GM18861 (cell line): Measurements from ENCODE around the gene HOXA11.

ENCODE experiments used
- ATAC-seq: cut with Tn5 transposase; IDR thresholded peaks from one replicate; pipeline ENCODE4 v1.9.1; 2021; ENCODE audit not compliant: unreplicated experiment

Gene HOXA11

GRCh38 chr7:27171325-27171636 lies 13.8 kb downstream of the HOXA11 start:
- no peak for ATAC-seq

DNA sequence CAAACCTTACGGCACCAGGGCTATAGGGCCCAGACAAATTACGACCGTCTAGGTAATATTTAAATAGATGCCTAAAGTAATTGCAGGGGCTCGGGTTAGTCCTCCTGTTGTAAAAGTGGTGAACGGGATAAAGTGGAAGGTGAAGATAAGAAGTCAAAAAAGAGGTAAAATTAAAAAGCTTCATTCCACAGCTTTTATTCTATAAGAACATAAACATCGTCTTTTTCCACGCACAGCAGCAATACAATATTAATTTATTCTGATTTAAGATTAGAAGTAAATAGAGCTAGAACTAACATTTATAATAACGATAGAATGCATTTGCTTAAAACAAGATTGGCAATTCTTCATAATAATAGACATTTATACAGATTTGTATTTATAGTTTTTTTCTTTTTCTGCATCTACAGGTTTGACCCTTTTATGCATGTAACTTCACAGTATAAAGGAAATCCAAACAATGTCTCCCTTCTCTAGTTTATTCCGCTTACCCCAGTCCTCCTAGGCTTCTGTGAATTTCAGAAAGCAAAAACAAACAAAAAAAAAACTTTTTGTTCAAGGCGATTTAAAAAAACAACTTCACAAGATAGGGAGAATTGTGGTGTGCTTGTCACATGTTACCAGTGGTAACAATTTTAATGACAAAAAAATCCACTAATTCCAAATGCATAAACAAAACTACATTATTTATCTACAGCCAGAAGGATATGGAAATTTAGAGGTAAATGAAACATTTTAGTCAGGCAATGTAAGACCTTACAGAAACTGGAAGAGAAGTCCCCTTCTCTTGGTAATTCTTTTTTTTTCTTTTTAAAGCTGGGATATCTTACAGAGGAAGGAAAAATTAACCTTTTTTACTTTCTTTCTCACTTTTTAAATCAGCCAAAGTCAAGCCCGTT lies 14.4 kb downstream of the HOXA11 start:
- no peak for ATAC-seq

- no peak for ATAC-seq
Measured at GRCh38 chr7:27169658-27170425, 15.2 kb downstream of the HOXA11 start.

DNA sequence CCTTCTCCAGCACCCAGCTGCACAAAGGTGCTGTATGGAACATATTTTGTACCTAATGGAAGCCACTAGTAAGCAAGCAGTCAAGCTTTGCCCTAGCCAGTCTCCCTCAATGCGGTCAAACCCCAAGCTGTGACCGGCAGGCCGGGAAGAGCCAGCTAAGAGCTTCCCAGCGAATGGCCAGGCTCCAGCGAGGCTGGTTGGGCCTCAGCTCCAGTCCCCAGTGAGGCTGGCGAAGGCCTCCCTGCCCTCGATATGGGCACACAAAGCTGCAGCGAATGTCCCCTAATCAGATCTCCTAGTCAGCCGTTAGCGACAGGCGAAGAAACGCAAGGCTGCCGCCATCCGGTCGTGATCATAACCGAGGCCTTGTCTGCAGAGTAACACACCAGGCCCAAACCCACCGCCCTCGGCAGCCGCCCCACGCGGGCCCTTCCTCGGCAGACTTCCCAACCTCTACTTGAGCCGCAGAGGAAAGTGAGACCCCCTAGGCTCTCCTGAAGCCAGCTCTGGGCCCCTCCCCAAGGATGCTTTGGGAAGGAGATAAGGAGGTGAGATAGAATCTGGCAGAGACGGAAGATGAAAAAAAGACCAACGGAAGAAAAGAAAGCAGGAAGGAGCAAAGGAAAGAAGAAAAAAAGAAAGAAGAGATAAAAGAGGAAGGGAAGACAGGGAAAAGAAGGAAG lies 16.6 kb downstream of the HOXA11 start:
- no peak for ATAC-seq

DNA sequence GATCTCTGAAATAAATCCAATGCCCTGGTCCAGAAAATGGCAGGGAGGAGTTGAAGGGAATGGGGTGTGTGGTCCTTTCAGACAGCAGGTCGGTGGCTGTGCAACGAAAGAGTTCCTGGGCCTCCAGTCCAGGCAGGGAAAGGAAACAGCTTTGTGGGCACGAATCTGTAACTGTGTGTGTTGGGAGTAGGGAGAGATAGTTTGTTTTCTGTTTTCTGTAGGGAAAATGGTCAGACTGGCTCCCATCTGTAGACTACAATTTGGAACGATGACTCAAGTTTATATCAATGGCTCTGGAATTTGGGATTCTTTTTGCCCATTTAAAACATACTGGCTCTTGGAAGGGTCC lies 17.1 kb downstream of the HOXA11 start:
- no peak for ATAC-seq

DNA sequence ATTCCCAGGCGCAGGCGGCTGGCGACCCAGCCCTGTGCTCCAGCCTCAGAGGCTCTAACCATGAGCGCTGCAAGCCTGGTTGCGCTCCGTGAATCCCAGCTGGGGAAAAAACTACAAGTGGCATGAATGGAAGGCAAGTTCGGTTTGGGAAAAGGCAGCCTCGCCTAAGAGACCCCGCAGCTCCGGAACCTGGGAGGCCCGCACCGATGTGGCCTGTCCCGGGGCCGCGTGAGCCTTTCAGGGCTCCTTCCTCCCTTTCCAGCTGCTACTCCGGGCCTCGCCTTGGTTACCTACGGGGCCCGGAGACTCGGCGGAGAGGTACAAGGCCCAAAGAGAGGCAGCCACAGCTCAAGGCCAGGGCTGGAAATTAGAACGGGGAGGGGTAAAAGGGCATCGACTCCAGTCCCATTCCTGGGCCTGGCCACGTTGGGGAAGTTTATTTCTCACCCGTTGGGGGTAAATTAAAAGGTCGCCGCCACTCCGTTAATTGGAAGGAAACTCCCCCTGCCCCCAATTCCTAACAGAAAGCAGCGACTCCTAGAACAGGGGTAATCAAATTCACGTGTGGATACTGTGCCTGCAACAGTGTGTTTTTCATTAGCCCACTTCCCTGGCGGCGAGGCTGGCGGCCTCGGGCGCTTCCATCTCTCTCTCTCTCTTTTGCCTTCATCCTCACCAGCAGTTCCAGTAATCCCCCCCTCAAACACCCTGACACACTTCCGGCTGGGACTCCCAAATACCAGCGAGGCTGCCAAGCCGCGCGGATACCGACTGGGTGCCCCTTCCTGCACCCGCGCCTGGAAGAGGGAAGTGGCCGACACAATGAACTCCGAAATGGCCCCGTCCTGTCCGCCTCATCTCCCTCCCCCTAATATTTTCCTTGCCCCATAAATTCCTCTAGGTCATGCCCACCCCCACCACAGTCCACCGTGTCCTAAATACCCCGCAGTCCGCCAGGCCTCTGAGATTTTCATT lies 18.2 kb downstream of the HOXA11 start:
- ATAC-seq, result no peak

DNA sequence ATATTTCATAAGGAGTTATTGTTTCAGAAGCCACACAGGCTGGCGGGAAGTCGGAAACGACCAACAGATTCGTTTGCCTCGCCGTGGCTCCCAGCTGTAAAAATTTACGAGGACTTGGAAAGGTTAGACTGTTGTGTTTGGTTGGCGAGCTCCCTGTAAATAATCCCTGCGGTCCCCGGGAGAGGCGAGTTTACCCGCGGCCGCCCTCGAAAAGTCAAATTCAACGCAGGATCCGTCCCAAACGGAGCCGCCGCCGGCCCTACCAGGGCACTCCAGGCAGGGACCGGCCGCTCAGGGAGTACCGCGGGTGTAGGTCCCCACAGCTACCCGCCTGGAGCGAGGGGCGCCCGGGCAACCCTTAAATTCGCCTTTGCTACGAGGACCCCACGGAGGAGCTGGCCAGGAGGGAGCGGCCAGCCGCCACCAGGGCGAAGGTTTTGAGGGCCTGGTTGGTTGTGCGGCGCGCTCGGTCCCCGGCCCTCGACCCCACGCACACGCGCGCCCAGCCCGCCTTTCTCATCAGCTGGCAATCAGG lies 19.0 kb downstream of the HOXA11 start:
- ATAC-seq, result no peak

GRCh38 chr7:27165089-27165995 lies 19.7 kb downstream of the HOXA11 start, which contains the start of gene HOXA9:
Gene HOXA9, minus strand, starts transcription at chr7:27165537. Its CDS starts 80 bp downstream, at chr7:27165457.
- ATAC-seq, result no peak

DNA sequence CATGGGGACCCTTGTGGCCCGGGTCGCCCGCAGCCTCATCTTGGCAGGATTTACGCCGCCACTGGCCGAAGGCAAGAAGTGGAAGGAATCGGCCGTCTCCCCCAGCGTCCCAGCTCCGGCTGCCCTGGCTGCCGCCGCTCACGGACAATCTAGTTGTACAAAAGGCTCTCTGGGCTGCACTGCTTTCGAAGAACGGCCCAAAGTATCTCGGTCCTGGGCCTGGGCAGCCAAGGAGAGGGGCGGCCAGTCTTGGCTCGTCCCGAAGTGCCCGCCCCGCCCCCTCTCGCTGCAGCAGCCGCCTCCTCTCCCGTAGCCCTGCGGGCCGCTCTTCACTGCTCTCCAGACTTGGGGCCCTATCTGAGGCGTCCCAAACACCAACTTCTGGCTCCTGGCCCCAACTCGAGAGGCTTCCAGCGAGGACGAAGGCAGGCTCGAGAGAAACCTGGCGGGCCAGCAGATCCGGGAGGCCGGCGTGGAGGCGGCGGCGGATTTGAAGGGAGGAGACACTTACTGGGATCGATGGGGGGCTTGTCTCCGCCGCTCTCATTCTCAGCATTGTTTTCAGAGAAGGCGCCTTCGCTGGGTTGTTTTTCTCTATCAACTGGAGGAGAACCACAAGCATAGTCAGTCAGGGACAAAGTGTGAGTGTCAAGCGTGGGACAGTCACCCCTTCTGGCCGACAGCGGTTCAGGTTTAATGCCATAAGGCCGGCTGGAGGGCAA lies 20.5 kb downstream of the HOXA11 start:
- ATAC-seq, result no peak

DNA sequence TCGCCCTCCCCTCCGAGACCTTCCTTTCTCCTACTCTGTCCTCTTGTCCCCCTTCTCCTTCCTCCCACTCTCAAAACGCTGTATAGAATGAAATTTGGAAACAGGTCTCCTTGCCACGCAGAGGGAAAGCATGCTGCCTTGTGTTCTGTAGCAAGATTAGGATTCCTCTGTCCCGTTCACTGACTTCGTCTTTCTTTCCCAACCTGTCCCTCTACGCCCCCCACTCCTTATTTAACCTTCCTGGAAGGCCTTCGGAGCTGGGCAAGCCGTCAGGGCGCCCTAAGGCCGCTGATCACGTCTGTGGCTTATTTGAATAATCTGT lies 21.0 kb downstream of the HOXA11 start:
- no peak for ATAC-seq

GRCh38 chr7:27163288-27164044 lies 21.6 kb downstream of the HOXA11 start:
- no peak for ATAC-seq

DNA sequence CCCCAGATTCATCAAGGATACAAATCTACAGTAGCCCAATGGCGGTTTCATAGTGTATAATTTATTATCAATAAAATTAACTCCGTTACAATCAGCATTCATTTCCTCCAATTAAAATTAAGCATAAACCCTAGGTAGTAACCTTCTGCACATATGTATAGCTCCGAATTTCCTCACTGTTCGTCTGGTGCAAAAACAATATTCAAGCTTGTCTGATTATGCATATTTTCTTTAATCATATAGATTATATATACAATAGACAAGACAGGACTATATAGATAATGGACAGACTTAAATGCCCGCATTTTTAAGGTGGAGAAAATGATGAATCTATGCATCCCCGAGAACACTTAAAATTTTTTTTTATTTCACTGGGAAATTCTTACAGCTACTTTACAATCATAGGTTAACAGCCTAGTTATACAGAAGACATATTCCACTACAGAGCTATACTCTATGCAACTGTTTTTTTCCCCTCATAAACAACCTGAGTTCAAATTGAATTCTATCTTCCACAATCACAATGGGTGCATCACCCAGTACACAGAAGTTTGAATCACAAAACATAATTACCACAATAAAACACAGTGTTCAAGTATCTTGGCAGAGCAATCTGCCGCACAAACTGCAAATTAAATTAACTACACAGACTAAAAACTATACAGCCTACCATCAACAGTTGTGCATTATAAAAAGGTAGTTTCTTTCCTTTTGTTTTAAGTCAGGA lies 22.3 kb downstream of the HOXA11 start:
- ATAC-seq, result no peak

- ATAC-seq, result no peak
Measured at GRCh38 chr7:27161721-27162560, 23.1 kb downstream of the HOXA11 start.

DNA sequence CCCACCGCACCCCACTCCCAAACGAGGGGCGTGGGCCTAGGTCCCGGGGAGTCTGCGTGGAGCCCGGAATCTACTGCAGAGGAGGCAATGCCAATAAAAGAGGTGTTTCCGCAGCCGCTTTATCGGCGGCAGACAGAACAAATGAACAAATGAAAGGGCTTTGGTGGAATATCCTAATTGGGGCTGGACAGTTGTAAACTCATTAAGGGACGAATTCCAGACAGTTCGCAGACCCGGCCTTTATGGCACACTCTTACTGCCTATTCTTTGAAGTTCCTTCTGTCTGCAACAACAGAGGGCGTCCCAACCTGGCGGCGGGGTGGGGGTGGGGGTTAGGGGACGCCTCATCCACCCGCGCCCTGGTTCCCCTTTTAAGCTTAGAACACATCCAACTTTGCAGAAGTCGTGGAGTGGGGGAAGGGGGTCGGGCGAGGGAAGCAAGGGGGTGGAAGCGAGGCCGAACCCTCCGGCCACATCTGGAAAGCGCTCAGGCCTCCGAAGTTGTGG lies 23.8 kb downstream of the HOXA11 start:
- ATAC-seq, result no peak

GRCh38 chr7:27160546-27161213 lies 24.4 kb downstream of the HOXA11 start:
- ATAC-seq, result peak; percentile 47

DNA sequence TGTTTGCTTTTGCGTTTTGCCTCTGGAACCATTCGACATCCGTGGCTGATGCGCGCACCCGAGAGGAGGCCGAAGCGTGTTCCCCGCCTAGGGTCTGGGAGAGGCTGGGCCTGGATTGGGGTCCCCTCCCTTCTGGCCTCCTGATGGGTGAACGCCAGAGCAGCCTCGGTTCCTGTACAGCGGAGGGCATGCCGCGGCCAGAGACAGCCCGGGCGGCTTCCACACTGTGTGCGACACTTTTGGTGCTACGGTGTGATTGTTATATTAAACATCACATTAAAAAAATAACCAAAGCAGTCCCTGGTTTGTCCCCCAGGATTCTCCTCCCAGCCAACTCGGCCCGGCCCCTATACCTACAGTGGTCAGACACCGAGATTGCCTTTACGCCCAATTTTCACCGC lies 24.9 kb downstream of the HOXA11 start:
- ATAC-seq, result no peak
